Measurements from ENCODE around the gene EVA1A. TPM values are rescaled to one million over a fixed set of nuclear protein-coding genes. Genes with fewer than 3 reads are reported as not detected.
"Not testable (repeated sequence)": the region's sequence is repeated elsewhere in the genome, so short reads cannot be mapped to it uniquely, and the experiment has no call there.

Gene EVA1A
- total RNA-seq, 1 experiment from 2014 or later = 3.4 TPM

GRCh38 chr2:75484840-75485239 is 75.9 kb downstream of the EVA1A start:
- no peaks in the 10 kb centered on the region for H3K27me3 ChIP-seq (ENCODE audit: control insufficient read depth, insufficient read depth, low read length)
- no peak overlapping the region for H3K4me3 ChIP-seq (ENCODE audit: insufficient read depth, low read depth, low read length)
- no peak for DNase-seq
- H3K36me3 ChIP-seq (replicated peaks; ENCODE audit: control insufficient read depth, insufficient read depth, low read length) = no peaks in the 10 kb centered on the region

GRCh38 chr2:75483878-75484277 is 76.9 kb downstream of the EVA1A start:
- Histone ChIP-seq H3K4me3 (ENCODE audit: insufficient read depth, low read depth, low read length) (no peak overlapping the region), H3K27me3 (ENCODE audit: control insufficient read depth, insufficient read depth, low read length) (no peaks in the 10 kb centered on the region), H3K36me3 (replicated peaks; ENCODE audit: control insufficient read depth, insufficient read depth, low read length) (no peaks in the 10 kb centered on the region)
- DNase-seq = no peak

GRCh38 chr2:75482398-75482797 is 78.3 kb downstream of the EVA1A start:
- Histone ChIP-seq H3K27me3 (ENCODE audit: control insufficient read depth, insufficient read depth, low read length) (no peaks in the 10 kb centered on the region), H3K36me3 (replicated peaks; ENCODE audit: control insufficient read depth, insufficient read depth, low read length) (no peaks in the 10 kb centered on the region), H3K4me3 (ENCODE audit: insufficient read depth, low read depth, low read length) (no peak overlapping the region)
- DNase-seq = no peak

- Histone ChIP-seq H3K36me3 (replicated peaks; ENCODE audit: control insufficient read depth, insufficient read depth, low read length) (no peaks in the 10 kb centered on the region), H3K4me3 (ENCODE audit: insufficient read depth, low read depth, low read length) (no peak overlapping the region), H3K27me3 (ENCODE audit: control insufficient read depth, insufficient read depth, low read length) (no peaks in the 10 kb centered on the region)
- DNase-seq = no peak
Measured at GRCh38 chr2:75480971-75481836, 79.5 kb downstream of the EVA1A start.

GRCh38 chr2:75477696-75478095 is 83.0 kb downstream of the EVA1A start:
- not testable (repeated sequence) for DNase-seq; H3K27me3 ChIP-seq (ENCODE audit: control insufficient read depth, insufficient read depth, low read length); H3K36me3 ChIP-seq (replicated peaks; ENCODE audit: control insufficient read depth, insufficient read depth, low read length); H3K4me3 ChIP-seq (ENCODE audit: insufficient read depth, low read depth, low read length)

GRCh38 chr2:75476761-75477160 is 84.0 kb downstream of the EVA1A start:
- DNase-seq = no peak
- no peaks in the 10 kb centered on the region for H3K36me3 ChIP-seq (replicated peaks; ENCODE audit: control insufficient read depth, insufficient read depth, low read length)
- no peak overlapping the region for H3K4me3 ChIP-seq (ENCODE audit: insufficient read depth, low read depth, low read length)
- H3K27me3 ChIP-seq (ENCODE audit: control insufficient read depth, insufficient read depth, low read length) = no peaks in the 10 kb centered on the region

- DNase-seq = no peak
- H3K36me3 ChIP-seq (replicated peaks; ENCODE audit: control insufficient read depth, insufficient read depth, low read length) = no peaks in the 10 kb centered on the region
- H3K27me3 ChIP-seq (ENCODE audit: control insufficient read depth, insufficient read depth, low read length) = no peaks in the 10 kb centered on the region
- H3K4me3 ChIP-seq (ENCODE audit: insufficient read depth, low read depth, low read length) = no peak overlapping the region
Measured at GRCh38 chr2:75475976-75476375, 84.8 kb downstream of the EVA1A start.

GRCh38 chr2:75475049-75475448 is 85.7 kb downstream of the EVA1A start:
- no peaks in the 10 kb centered on the region for H3K27me3 ChIP-seq (ENCODE audit: control insufficient read depth, insufficient read depth, low read length)
- no peak overlapping the region for H3K4me3 ChIP-seq (ENCODE audit: insufficient read depth, low read depth, low read length)
- no peaks in the 10 kb centered on the region for H3K36me3 ChIP-seq (replicated peaks; ENCODE audit: control insufficient read depth, insufficient read depth, low read length)
- DNase-seq = no peak

- no peak for DNase-seq
- no peaks in the 10 kb centered on the region for H3K36me3 ChIP-seq (replicated peaks; ENCODE audit: control insufficient read depth, insufficient read depth, low read length)
- H3K4me3 ChIP-seq (ENCODE audit: insufficient read depth, low read depth, low read length) = no peak overlapping the region
- H3K27me3 ChIP-seq (ENCODE audit: control insufficient read depth, insufficient read depth, low read length) = no peaks in the 10 kb centered on the region
Measured at GRCh38 chr2:75474115-75474514, 86.6 kb downstream of the EVA1A start.

GRCh38 chr2:75466708-75467311 is 93.9 kb downstream of the EVA1A start:
- no peaks in the 10 kb centered on the region for H3K36me3 ChIP-seq (replicated peaks; ENCODE audit: control insufficient read depth, insufficient read depth, low read length)
- H3K27me3 ChIP-seq (ENCODE audit: control insufficient read depth, insufficient read depth, low read length) = no peaks in the 10 kb centered on the region
- peak; percentile 42 for DNase-seq
- H3K4me3 ChIP-seq (ENCODE audit: insufficient read depth, low read depth, low read length) = no peak overlapping the region

GRCh38 chr2:75465317-75465984 is 95.3 kb downstream of the EVA1A start:
- Histone ChIP-seq H3K4me3 (ENCODE audit: insufficient read depth, low read depth, low read length) (no peak overlapping the region), H3K27me3 (ENCODE audit: control insufficient read depth, insufficient read depth, low read length) (no peaks in the 10 kb centered on the region), H3K36me3 (replicated peaks; ENCODE audit: control insufficient read depth, insufficient read depth, low read length) (no peaks in the 10 kb centered on the region)
- DNase-seq = no peak

- H3K27me3 ChIP-seq (ENCODE audit: control insufficient read depth, insufficient read depth, low read length) = no peaks in the 10 kb centered on the region
- DNase-seq = no peak
- H3K36me3 ChIP-seq (replicated peaks; ENCODE audit: control insufficient read depth, insufficient read depth, low read length) = no peaks in the 10 kb centered on the region
- H3K4me3 ChIP-seq (ENCODE audit: insufficient read depth, low read depth, low read length) = no peak overlapping the region
Measured at GRCh38 chr2:75464348-75464946, 96.3 kb downstream of the EVA1A start.

- peak; percentile 6 for DNase-seq
- no peak overlapping the region for H3K4me3 ChIP-seq (ENCODE audit: insufficient read depth, low read depth, low read length)
- H3K36me3 ChIP-seq (replicated peaks; ENCODE audit: control insufficient read depth, insufficient read depth, low read length) = no peaks in the 10 kb centered on the region
- H3K27me3 ChIP-seq (ENCODE audit: control insufficient read depth, insufficient read depth, low read length) = no peaks in the 10 kb centered on the region
Measured at GRCh38 chr2:75462721-75463120, 98.0 kb downstream of the EVA1A start.

- Histone ChIP-seq H3K4me3 (ENCODE audit: insufficient read depth, low read depth, low read length) (no peak overlapping the region), H3K36me3 (replicated peaks; ENCODE audit: control insufficient read depth, insufficient read depth, low read length) (no peaks in the 10 kb centered on the region), H3K27me3 (ENCODE audit: control insufficient read depth, insufficient read depth, low read length) (no peaks in the 10 kb centered on the region)
- DNase-seq = no peak
Measured at GRCh38 chr2:75462206-75462605, 98.5 kb downstream of the EVA1A start.

GRCh38 chr2:75460630-75461029 is 100.1 kb downstream of the EVA1A start:
- DNase-seq = no peak
- no peaks in the 10 kb centered on the region for H3K36me3 ChIP-seq (replicated peaks; ENCODE audit: control insufficient read depth, insufficient read depth, low read length)
- no peaks in the 10 kb centered on the region for H3K27me3 ChIP-seq (ENCODE audit: control insufficient read depth, insufficient read depth, low read length)
- no peak overlapping the region for H3K4me3 ChIP-seq (ENCODE audit: insufficient read depth, low read depth, low read length)

Measured in H7 (cell line).